CD4-positive, alpha-beta memory T cell (primary cell): Measurements from ENCODE around the gene EMILIN3. TPM values are rescaled to one million over a fixed set of nuclear protein-coding genes. Genes with fewer than 3 reads are reported as not detected.

Experiments
- CTCF ChIA-PET: fragments of 350-600 bp; sonication (Branson Sonifier 250); formaldehyde crosslinking; loops from one replicate; lab custom pipeline; 2021; ENCODE audit warnings: inconsistent platforms; ENCODE audit not compliant: partially characterized antibody; lab: Charles Lee
- POLR2A ChIA-PET: fragments of 350-600 bp; sonication (Branson Sonifier 250); formaldehyde crosslinking; loops from one replicate; lab custom pipeline; 2021; ENCODE audit not compliant: partially characterized antibody; lab: Charles Lee
- DNase-seq, 5 donors: peaks; one replicate each; pipeline versions ENCODE4 v3.0.0 to v3.0.0-alpha.2; 2020 to 2022; ENCODE audit warnings: mixed read lengths in 1 of 5
- H3K27ac ChIP-seq: one replicate; pipeline ENCODE4 v1.7.0; 2013; ENCODE audit warnings: low read depth, low read length
- H3K27me3 ChIP-seq: 2 replicates; pipeline ENCODE4 v1.7.0; 2013; ENCODE audit warnings: mild to moderate bottlenecking, low read length, moderate library complexity; ENCODE audit not compliant: insufficient read depth
- H3K36me3 ChIP-seq: 2 replicates; pipeline ENCODE4 v1.7.0; 2013; ENCODE audit warnings: mild to moderate bottlenecking, low read length, moderate library complexity; ENCODE audit not compliant: insufficient read depth
- H3K4me1 ChIP-seq: 2 replicates; pipeline ENCODE4 v1.7.0; 2013; ENCODE audit warnings: mild to moderate bottlenecking, low read length, moderate library complexity; ENCODE audit not compliant: insufficient read depth
- H3K4me3 ChIP-seq, 2 donors: one replicate each; pipeline ENCODE4 v1.7.0; 2013; ENCODE audit warnings: low read length in 2 of 2, mild to moderate bottlenecking in 1 of 2
- H3K9me3 ChIP-seq, 2 donors: one replicate each; pipeline ENCODE4 v1.7.0; 2013; ENCODE audit warnings: low read length in 2 of 2, control low read depth in 1 of 2; ENCODE audit not compliant: control insufficient read depth in 1 of 2
- H3K27ac Mint-ChIP-seq, 7 donors: one replicate each; pipeline ENCODE4 v1.8.0; 2020 to 2021; ENCODE audit warnings: mixed read lengths in 7 of 7, mild to moderate bottlenecking in 6 of 7, inconsistent platforms in 3 of 7, moderate library complexity in 3 of 7
- H3K27me3 Mint-ChIP-seq, 2 donors: one replicate each; pipeline ENCODE4 v1.8.0; 2020 to 2021; ENCODE audit warnings: mixed read lengths in 2 of 2
- H3K36me3 Mint-ChIP-seq, 2 donors: one replicate each; pipeline ENCODE4 v1.8.0; 2020 to 2021; ENCODE audit warnings: mixed read lengths in 2 of 2, inconsistent platforms in 1 of 2, mild to moderate bottlenecking in 1 of 2
- H3K4me1 Mint-ChIP-seq, 4 donors: one replicate each; pipeline ENCODE4 v1.8.0; 2020 to 2021; ENCODE audit warnings: mixed read lengths in 4 of 4, mild to moderate bottlenecking in 1 of 4
- H3K4me3 Mint-ChIP-seq, 8 donors: one replicate each; pipeline ENCODE4 v1.8.0; 2020 to 2021; ENCODE audit warnings: mixed read lengths in 8 of 8, mild to moderate bottlenecking in 7 of 8, moderate library complexity in 6 of 8, inconsistent platforms in 3 of 8
- H3K9me3 Mint-ChIP-seq, 8 donors: one replicate each; pipeline ENCODE4 v1.8.0; 2020 to 2021; ENCODE audit warnings: mixed read lengths in 8 of 8, mild to moderate bottlenecking in 5 of 8, inconsistent platforms in 3 of 8, moderate library complexity in 1 of 8
- intact Hi-C: fragments of 100-400 bp; cut with micrococcal nuclease; formaldehyde crosslinking; loops from one replicate; pipeline ENCODE4 v1.15.1; 2023
- polyA plus RNA-seq, 2 donors: library from polyadenylated mRNA; unstranded; fragments of 300-500 nt; fragmentation: Illumina TruSeq; gene quantifications; one replicate each; pipeline ENCODE4 v1.2.3, GENCODE V29; 2021
- total RNA-seq, 2 experiments: library from RNA; stranded (reverse); gene quantifications; one replicate each; pipeline ENCODE4 v1.2.3, GENCODE V29; 2021

Gene EMILIN3
- total and polyA plus RNA-seq, 4 experiments from 2014 or later: not detected

DNA sequence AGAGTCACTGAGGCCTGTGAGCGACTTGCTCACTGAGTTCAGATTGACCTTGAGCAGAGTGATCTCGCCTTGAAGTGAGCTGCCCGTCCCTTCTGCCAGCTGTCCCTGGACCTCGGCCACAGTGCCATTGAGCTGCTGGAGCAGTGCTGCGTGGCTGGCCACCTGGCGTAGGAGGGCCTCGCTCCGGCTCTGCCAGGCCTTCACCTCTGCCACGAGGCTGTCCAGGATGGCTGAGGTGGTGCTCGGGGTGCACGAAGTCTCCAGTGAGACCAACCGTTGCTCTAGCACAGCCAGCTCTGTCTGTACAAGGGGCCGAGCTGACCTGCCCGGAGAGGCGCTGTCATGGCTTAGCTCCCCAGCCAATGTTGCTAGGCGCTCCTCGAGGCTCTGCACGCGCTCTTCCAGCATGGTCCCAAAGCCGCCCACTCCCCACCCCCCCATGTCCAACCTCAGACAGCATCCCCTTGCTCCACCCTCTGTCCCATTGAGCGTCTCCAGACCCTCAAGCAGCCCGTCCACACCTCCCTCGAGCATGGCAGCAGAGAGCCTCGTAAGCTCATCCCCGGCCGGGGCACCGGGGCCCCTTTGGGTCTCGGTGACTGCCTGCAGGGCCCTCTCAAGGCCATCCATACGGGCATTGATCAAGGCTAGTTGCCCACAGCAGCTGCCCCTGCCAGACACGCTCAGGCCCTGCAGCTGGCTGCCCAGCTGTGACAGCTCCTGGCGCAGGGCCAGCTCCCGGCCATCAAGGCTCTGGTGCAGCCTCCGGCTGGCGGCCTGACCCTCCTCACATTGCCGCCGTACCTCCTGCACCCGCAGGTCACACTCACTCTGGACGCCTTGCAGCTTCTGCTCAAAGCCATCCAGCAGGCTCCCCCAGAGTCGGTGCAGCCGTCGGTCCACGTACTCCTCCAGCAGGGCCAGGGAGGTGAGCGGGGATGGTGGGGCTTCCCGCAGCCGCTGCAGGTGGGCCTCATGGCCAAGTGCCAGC, 4.6 kb downstream of the EMILIN3 start:
- POLR2A ChIA-PET: no interaction called here
- DNase-seq: no peak
- CTCF ChIA-PET: no interaction called here
- H3K4me3 ChIP-seq: no peak overlapping the region
- no peak overlapping the region for H3K27ac ChIP-seq
- no peaks in the 10 kb centered on the region for H3K9me3 ChIP-seq
- H3K4me1 ChIP-seq: no peaks in the 10 kb centered on the region
- H3K27me3 ChIP-seq: no peaks in the 10 kb centered on the region
- intact Hi-C loops: no loop called here
- Mint-ChIP-seq H3K4me1 (peaks cover 0 to 1% (median under 1%) of the 10 kb centered on the region in 4 donors), H3K36me3 (no peaks in the 10 kb centered on the region), H3K9me3 (no peaks in the 10 kb centered on the region), H3K4me3 (no peak overlapping the region), H3K27ac (no peak overlapping the region), H3K27me3 (peaks cover 4 to 8% of the 10 kb centered on the region in 2 donors)
- no peaks in the 10 kb centered on the region for H3K36me3 ChIP-seq

DNA sequence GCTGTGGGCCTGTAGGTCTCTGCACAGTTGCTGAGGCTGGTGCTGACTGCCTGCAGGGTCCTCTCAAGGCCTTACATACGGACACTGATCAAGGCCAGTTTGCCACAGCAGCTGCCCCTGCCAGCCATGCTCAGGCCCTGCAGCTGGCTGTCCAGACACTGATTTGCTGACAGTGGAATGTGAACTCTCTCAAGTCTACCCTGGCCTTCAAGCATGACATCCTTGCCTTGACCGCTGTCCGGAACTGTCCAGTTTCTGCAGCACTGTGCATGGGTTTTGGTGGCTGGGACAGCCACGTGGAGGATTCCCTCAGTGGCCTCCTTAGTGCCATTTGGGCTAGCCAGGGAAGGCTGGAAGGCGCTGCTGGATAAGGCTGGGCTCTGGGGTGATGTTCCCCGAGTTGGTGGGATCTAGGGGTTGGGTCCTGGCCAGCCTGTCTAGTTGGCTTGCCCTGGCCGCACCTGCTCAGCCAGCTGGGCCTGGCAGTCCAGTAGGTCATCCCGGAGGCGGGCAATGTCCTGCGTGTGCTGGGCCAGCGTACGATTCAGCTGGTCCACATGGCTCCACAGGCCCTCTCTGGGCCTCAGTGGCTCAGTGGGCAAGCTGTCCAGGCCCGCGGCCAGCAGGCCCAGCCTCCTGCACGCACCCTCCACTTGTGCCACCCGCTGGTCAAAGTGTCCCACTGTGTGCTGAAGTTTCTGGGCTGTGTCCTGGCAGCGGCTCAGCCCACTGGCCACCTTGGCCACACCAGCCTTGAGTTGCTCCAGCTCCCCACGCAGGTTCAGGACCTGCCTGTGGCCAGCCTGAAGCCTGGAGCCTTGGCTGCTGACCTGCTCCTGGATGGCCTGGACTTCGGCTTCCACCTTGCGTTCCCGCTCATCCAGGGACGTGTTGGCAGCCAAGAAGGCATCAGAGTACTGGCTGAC, 5.5 kb downstream of the EMILIN3 start:
- no peaks in the 10 kb centered on the region for H3K4me1 Mint-ChIP-seq
- no peaks in the 10 kb centered on the region for H3K36me3 Mint-ChIP-seq
- Histone ChIP-seq H3K27ac (no peak overlapping the region), H3K4me3 (no peak overlapping the region), H3K4me1 (no peaks in the 10 kb centered on the region), H3K36me3 (no peaks in the 10 kb centered on the region), H3K9me3 (no peaks in the 10 kb centered on the region), H3K27me3 (no peaks in the 10 kb centered on the region)
- CTCF ChIA-PET: no interaction called here
- H3K27me3 Mint-ChIP-seq: peaks cover 4 to 7% of the 10 kb centered on the region in 2 donors
- no peaks in the 10 kb centered on the region for H3K9me3 Mint-ChIP-seq
- no peak overlapping the region for H3K4me3 Mint-ChIP-seq
- POLR2A ChIA-PET: no interaction called here
- H3K27ac Mint-ChIP-seq: no peak overlapping the region
- DNase-seq: no peak
- intact Hi-C loops: no loop called here

DNA sequence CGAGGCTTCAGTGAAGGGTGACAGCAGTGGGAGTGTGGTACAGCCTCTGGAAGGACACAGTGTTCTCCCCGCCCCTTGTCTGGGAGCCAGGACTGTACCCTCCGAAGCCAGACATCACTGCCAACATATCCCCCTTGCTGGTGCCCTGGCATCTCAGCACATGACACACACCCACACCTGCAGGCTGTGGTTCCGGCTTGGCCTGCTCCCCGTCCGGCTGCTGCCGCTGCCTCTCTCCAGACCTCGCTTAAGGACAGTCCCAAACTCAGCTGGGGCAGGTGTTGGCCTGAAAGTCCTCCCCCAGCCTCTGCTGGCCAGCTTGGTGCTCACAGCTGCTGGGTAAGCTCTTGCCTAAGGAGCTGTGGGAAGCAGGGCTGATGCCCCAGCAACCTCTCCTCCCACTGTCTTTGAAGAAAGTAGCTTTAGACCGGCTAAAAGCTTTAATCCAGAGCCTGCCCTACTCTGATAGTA, 7.0 kb downstream of the EMILIN3 start:
- Mint-ChIP-seq H3K4me3 (no peak overlapping the region), H3K27me3 (peaks cover 0 to under 1% of the 10 kb centered on the region in 2 donors), H3K9me3 (no peaks in the 10 kb centered on the region), H3K4me1 (no peaks in the 10 kb centered on the region), H3K36me3 (no peaks in the 10 kb centered on the region), H3K27ac (peak overlapping the region in 1 of 7 donors; percentile 53)
- intact Hi-C loops: no loop called here
- no peak overlapping the region for H3K4me3 ChIP-seq
- H3K4me1 ChIP-seq: no peaks in the 10 kb centered on the region
- H3K36me3 ChIP-seq: no peaks in the 10 kb centered on the region
- H3K27me3 ChIP-seq: no peaks in the 10 kb centered on the region
- DNase-seq: no peak
- ChIA-PET CTCF (interaction anchor here (1.1 kb wide), 1 partner anchor 12 kb away, joined by 3 read pairs; no protein-coding TSS in a partner anchor), POLR2A (no interaction called here)
- no peaks in the 10 kb centered on the region for H3K9me3 ChIP-seq
- no peak overlapping the region for H3K27ac ChIP-seq

DNA sequence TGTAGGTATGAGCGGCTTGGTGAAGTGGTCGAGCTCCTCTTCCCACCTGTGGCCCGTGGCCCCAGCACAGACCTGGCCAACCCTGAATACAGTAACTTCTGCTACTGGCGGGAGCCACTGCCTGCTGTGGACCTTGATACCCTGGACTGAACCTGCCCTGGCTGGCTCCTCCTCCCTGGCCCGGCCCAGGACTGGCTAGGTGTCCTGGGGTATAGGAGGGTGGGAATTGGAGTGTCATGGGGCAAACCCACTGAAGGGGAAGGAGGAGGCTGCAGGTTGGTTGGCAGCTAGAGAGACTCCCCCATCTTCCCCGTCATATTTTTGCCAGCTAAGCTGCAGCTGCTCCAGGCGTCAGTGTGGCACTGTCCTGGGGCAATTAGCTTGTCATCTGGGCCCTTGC, 7.9 kb downstream of the EMILIN3 start:
- no peaks in the 10 kb centered on the region for H3K9me3 ChIP-seq
- H3K36me3 ChIP-seq: no peaks in the 10 kb centered on the region
- ChIA-PET CTCF (interaction anchor here (0.6 to 1.1 kb wide), 2 partner anchors 11 to 182 kb away, joined by 3 read pairs; no protein-coding TSS in a partner anchor), POLR2A (no interaction called here)
- Mint-ChIP-seq H3K36me3 (no peaks in the 10 kb centered on the region), H3K4me3 (no peak overlapping the region), H3K4me1 (no peaks in the 10 kb centered on the region), H3K27me3 (no peaks in the 10 kb centered on the region), H3K27ac (no peak overlapping the region), H3K9me3 (no peaks in the 10 kb centered on the region)
- DNase-seq: no peak
- intact Hi-C loops: no loop called here
- H3K27me3 ChIP-seq: no peaks in the 10 kb centered on the region
- H3K27ac ChIP-seq: no peak overlapping the region
- no peak overlapping the region for H3K4me3 ChIP-seq
- H3K4me1 ChIP-seq: no peaks in the 10 kb centered on the region

DNA sequence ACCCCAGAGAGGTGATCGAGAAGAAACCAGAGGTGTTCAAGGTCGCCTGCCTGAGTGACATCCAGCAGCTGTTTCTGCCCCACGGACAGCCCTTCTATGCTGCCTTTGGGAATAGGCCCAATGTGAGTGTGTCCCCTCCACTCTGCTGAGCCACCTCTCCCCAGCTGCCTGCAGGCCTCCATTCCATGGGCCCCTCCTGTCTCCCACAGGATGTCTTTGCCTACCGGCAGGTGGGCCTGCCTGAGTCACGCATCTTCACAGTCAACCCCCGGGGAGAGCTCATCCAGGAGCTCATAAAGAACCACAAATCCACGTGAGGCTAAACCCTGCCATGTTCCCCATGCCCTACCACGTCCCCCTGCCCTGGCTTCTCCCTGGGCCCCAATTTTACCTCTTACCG, 8.4 kb downstream of the EMILIN3 start:
- Mint-ChIP-seq H3K36me3 (no peaks in the 10 kb centered on the region), H3K4me1 (no peaks in the 10 kb centered on the region), H3K27me3 (no peaks in the 10 kb centered on the region), H3K4me3 (no peak overlapping the region), H3K27ac (no peak overlapping the region), H3K9me3 (no peaks in the 10 kb centered on the region)
- Histone ChIP-seq H3K27ac (no peak overlapping the region), H3K4me1 (no peaks in the 10 kb centered on the region), H3K36me3 (no peaks in the 10 kb centered on the region), H3K9me3 (no peaks in the 10 kb centered on the region), H3K27me3 (no peaks in the 10 kb centered on the region), H3K4me3 (no peak overlapping the region)
- POLR2A ChIA-PET: no interaction called here
- CTCF ChIA-PET: interaction anchor here (0.6 kb wide), 1 partner anchor 183 kb away, joined by 3 read pairs; no protein-coding TSS in a partner anchor
- intact Hi-C loops: no loop called here
- DNase-seq: no peak

DNA sequence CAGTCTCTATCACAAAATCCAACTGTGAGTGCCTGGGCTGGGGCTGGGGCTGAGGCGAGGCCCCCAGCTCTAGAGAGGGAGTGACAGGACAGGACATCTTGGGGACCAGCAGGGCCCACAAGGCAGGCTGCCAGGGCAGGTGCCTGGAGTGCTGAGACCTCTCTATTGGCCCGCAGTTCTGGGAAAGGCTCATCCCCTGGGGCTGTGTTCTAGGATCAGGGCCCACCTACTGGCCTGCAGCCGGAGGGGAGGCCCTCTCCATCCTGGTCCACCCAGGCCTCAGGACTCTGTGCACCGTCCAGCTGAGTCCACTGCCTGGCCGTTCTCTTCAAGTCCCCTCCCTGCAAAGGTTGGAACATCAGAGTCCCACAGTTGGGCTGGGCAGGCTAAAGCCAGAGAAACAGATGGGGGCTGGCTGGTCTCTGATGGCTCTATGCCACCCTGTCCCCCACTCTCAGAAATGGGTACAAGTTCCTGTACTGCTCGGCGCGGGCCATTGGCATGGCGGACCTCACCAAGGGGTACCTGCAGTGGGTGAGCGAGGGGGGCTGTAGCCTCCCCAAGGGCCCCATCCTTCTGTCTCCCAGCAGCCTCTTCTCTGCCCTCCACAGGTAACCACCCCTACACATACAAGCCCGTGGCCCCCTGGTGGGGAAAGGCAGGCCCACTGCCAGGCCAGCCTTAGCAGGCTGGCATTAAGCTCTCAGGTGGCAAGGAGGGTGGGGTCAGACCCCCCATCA, 9.0 kb downstream of the EMILIN3 start:
- DNase-seq: no peak
- Histone ChIP-seq H3K9me3 (no peaks in the 10 kb centered on the region), H3K27me3 (no peaks in the 10 kb centered on the region), H3K27ac (no peak overlapping the region), H3K4me1 (no peaks in the 10 kb centered on the region), H3K4me3 (no peak overlapping the region), H3K36me3 (no peaks in the 10 kb centered on the region)
- H3K4me1 Mint-ChIP-seq: no peaks in the 10 kb centered on the region
- intact Hi-C loops: no loop called here
- H3K36me3 Mint-ChIP-seq: no peaks in the 10 kb centered on the region
- no peak overlapping the region for H3K4me3 Mint-ChIP-seq
- ChIA-PET POLR2A (no interaction called here), CTCF (no interaction called here)
- no peaks in the 10 kb centered on the region for H3K9me3 Mint-ChIP-seq
- H3K27ac Mint-ChIP-seq: no peak overlapping the region
- no peaks in the 10 kb centered on the region for H3K27me3 Mint-ChIP-seq
